Stimulated activated CD8-positive, alpha-beta memory T cell treated with anti-CD3 and anti-CD28 coated beads, Interleukin-4, amount 100 ng/mL, for 48 hours (primary cell): ENCODE measurements around the gene DQX1.

ENCODE experiments used
- DNase-seq: peaks from one replicate; pipeline ENCODE4 v3.0.0-alpha.2; 2020

DQX1 gene

GRCh38 chr2:74530239-74531187, 4.5 kb upstream of the DQX1 start:
- DNase-seq = peak; percentile 65

GRCh38 chr2:74529357-74530238, 3.6 kb upstream of the DQX1 start, which contains the start of the genes AUP1 and HTRA2:
Gene AUP1 (minus strand): TSS chr2:74529706. CDS start chr2:74529629, 77 bp downstream.
Gene HTRA2 (plus strand): TSS chr2:74529933. CDS start chr2:74530007, 74 bp downstream.
- DNase-seq = peak; percentile 95

DNA sequence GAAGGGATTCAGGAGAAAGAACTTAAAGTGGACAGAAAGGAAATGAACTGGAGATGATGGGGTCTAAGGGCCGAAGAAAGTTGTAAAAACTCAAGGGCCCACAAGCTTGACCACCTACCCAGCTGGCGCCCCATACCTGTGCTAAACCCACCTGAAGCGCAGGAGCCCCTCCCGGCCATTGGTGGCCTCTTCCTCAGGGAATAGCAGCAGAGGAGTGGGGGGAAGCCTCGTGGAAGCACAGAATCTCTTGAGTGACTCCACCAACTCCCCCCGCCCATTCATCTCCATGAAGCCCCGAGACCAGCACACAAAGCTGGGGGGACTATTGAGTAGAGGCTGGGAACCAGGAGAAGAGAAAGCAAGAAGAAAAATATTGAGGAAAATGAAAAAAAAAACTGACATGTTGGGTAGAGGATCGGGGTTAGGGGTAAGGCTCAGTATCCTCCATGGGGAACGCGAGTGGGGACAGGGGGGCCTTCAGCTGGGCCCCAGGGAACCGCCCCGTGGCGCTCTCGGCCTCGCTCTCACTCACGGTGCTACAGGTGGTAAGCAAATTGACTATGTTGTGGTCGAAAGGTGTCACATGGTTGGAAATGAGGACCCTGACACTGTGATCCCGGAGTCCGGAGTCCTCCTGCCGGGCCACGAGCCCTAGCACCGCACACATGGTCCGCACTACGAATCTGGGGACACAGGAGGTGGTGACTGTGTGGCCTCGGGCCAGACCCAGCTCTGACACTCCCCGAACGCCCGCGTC, 2.7 kb upstream of the DQX1 start:
- DNase-seq = peak; percentile 52

DNA sequence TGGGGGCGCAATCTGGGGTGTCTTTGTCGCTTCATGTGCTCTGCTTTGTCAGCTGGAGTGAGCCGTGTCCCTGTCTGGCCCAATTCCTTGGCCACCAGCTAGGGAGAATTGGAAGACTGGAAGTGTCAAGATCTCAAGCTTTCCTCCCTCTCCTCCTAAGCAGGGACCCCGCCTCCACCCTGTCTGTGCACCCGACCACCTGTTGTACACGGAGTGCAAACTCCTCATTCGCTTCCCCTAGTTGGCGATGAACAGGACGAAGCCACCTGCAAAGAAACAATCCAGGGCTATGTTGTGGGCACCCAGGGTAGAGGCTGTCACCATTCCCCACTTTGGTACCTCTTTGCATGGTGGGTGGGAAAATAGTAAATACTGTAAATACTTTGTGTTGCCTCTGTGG, 1.7 kb upstream of the DQX1 start:
- no peak for DNase-seq

DNA sequence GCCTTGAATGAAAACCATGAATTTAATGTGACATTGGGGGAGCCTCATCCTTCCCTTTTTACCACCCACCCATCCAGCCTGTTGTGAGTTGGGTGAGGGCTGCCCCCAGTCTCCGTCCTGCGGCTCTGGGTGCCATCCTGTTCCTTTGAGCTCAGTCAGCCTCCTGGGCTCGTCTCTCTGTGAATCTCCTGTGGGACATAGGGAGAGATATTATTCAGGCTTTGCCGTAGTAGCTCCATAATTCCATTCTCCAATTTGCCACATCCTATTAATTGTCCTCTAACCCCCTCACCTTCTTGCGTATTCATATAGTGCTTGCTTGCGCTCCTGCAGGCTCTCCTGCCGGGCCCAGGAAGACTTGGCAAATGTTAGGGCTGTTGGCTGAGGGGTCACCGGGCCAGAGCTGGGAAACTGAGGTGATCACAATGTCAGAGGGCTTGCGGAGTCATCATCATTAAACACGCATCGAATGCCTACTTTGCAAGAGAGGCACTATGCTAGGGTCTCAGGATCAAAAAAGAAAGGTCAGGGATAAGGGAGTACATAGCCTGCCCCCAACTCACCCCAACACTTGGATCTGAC, 709 bp upstream of the DQX1 start:
- no peak for DNase-seq

DNA sequence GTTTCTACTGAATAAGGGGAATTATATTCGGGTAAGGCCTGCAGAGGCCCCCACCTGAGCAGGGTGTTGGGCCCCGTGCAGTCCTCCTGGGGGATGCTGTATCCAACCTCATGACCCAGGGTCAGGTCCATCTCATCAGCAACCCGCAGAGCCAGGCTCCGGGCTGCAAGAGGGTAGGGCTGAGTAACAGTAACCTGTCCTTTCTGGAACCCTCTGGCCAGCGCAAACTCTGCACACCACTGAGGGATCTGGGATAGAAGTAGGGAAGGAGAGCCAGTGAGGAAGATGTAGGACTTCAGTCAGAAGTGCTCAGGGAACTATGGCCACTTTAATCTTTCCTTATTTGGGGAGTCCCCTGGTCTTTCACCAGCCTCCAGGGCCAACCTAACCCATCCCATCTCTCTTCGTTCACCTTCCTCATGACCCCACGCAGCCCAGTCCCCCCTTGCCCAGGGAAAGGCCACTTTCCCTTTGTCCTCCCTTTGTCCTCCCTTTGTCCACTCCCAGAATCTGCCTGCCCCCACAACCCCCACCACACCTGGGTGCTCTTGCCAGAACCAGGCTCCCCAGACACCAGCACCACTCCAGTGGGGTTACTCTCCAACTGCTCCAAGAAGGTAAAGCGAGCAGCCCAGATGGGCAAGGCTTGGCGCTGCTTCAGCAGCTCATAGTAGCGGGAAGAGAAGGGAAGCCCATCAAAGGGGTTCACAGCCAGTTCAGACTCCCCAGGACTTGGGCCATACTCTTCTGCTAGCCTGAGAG, 895 bp downstream of the DQX1 start:
- DNase-seq = no peak

DNA sequence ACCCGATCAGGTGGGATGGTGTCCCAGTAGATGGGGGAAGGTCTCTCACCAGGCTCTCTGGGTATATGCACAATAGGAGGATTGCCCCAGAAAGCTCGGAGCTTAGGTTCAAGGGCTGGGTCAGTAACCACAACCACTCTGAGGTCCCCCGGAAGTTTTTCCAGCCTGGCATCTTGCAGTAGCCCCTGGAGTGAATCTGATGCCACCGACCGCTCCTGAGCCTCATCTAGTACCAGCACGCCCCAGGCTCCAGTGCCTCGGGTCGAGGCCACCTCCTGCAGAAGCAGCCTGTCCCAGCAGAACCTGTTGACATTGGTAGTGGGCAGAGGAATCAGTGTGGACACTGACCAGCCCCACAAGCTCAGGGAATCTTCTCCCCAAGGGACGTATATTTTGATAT, 2.0 kb downstream of the DQX1 start:
- DNase-seq = no peak

DNA sequence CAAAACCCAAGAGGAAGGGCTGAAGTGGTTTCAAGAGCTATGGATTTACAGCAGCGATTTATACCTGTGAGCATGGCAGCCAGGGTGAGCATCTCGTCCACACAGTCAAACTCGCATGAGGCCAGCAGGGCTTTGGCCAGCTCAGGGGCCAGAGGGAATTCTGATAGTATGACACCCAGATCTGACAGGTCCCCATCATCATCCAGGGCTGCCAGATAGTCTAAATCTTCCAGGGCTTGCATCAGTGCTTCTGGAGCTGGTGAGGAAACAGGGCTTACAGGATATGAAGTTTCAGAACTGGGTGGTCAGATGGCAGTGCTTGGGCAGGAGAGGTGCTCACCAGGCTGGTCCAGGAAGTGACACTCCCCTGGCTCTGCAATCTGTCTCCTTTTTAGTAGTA, 3.5 kb downstream of the DQX1 start:
- no peak for DNase-seq

- no peak for DNase-seq
Measured at GRCh38 chr2:74516650-74517049, 9.4 kb downstream of the DQX1 start.

- DNase-seq = peak; percentile 83
Measured at GRCh38 chr2:74515981-74516633, 9.9 kb downstream of the DQX1 start.

GRCh38 chr2:74515271-74515980, 10.6 kb downstream of the DQX1 start:
- DNase-seq = no peak

- DNase-seq = no peak
Measured at GRCh38 chr2:74514368-74515270, 11.4 kb downstream of the DQX1 start, which contains the start of gene TLX2. Gene TLX2 (plus strand): TSS chr2:74514450. CDS start chr2:74514807, 357 bp downstream.

- peak; percentile 51 for DNase-seq
Measured at GRCh38 chr2:74513605-74514367, 12.2 kb downstream of the DQX1 start.

- DNase-seq = no peak
Measured at GRCh38 chr2:74512744-74513604, 13.1 kb downstream of the DQX1 start.

- no peak for DNase-seq
Measured at GRCh38 chr2:74511104-74511989, 14.7 kb downstream of the DQX1 start.

DNA sequence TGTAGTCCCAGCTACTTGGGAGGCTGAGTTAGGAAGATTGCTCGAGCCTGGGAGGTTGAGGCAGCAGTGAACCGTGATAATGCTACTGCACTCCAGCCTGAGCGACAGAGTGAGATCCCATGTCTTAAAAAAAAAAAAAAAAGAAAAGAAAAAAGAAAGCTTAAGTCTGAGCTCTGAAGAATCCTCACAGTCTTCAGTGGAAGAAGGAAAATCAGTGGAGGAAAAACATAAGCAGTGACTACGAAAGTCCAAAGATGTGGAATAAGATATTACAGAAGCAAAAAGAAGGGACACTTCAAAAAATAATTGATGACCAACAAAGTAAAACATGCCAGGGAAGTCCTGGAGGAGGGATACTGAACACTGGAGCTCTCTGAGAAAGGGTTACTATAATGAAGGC, 15.8 kb downstream of the DQX1 start:
- no peak for DNase-seq
